Endothelial cell of umbilical vein (primary cell): ENCODE results near the gene UST. TPM values are rescaled to one million over a fixed set of nuclear protein-coding genes. Genes with fewer than 3 reads are reported as not detected.

Experiments
- BruUV-seq: library from RNA; stranded (reverse); fragments of 400-500 nt; replicated peaks from 2 replicates; lab custom pipeline; 2021; lab: Mats Ljungman, UMichigan
- CTCF ChIA-PET: fragments of 300-600, 350-600 bp; sonication (Branson Sonifier 250); formaldehyde crosslinking; loops from one replicate; lab custom pipeline; 2021; ENCODE audit warnings: antibody characterized with exemption, inconsistent platforms; lab: Charles Lee
- POLR2A ChIA-PET: fragments of 300-600, 350-600 bp; sonication (Branson Sonifier 250); formaldehyde crosslinking; loops from one replicate; lab custom pipeline; 2021; ENCODE audit warnings: antibody characterized with exemption, inconsistent platforms; lab: Charles Lee
- DNase-seq: peaks from one replicate; pipeline ENCODE4 v3.0.0-alpha.2; 2011; ENCODE audit warnings: low read depth, low spot score
- FAIRE-seq: peaks from 2 replicates; lab custom pipeline; 2011; peaks lifted over from hg19 to GRCh38; lab: Jason Lieb, UNC
- H2AFZ ChIP-seq: 2 replicates; pipeline ENCODE4 v1.6.0; 2012; ENCODE audit warnings: low read depth, low read length, control low read depth, inconsistent platforms
- H3K27ac ChIP-seq: 2 replicates; pipeline ENCODE4 v1.5.1; 2011; ENCODE audit warnings: low read depth, mild to moderate bottlenecking, control low read depth, low read length, moderate library complexity; ENCODE audit not compliant: insufficient read depth
- H3K27me3 ChIP-seq, 2 experiments: 2 replicates each; pipeline versions ENCODE4 v1.6.0 to v1.6.1; 2011; ENCODE audit warnings: low read length in 2 of 2, mixed read lengths in 1 of 2; ENCODE audit not compliant: control insufficient read depth in 2 of 2, insufficient read depth in 2 of 2
- H3K36me3 ChIP-seq, 2 experiments: 2 replicates in 1 of 2; 3 replicates in 1 of 2; pipeline ENCODE4 v1.5.1; 2011; ENCODE audit warnings: low read length in 2 of 2, mild to moderate bottlenecking in 1 of 2, moderate library complexity in 1 of 2; ENCODE audit not compliant: control insufficient read depth in 2 of 2, insufficient read depth in 2 of 2; ENCODE audit errors: extremely low read depth in 1 of 2
- H3K4me1 ChIP-seq: 3 replicates; pipeline ENCODE4 v1.5.1; 2011; ENCODE audit warnings: mild to moderate bottlenecking, low read length; ENCODE audit not compliant: control insufficient read depth, insufficient read depth; ENCODE audit errors: extremely low read depth
- H3K4me2 ChIP-seq: 2 replicates; pipeline ENCODE4 v1.6.1; 2011; ENCODE audit warnings: low read length, control low read depth, mixed read lengths; ENCODE audit not compliant: insufficient read depth
- H3K4me3 ChIP-seq, 3 experiments: fragments of 200-600 bp in 1 of 3; sonication (generic), shearing (Covaris generic) in 1 of 3; replicated peaks in 1 of 3; 2 replicates each; pipeline ENCODE4 v1.5.1; 2011 to 2016; ENCODE audit warnings: control low read depth in 3 of 3, low read length in 3 of 3, mild to moderate bottlenecking in 2 of 3, inconsistent platforms in 1 of 3, low read depth in 1 of 3, moderate library complexity in 1 of 3; ENCODE audit not compliant: insufficient read depth in 1 of 3
- H3K79me2 ChIP-seq: 2 replicates; pipeline ENCODE4 v1.6.0; 2012; ENCODE audit warnings: low read length, inconsistent platforms; ENCODE audit not compliant: control insufficient read depth, insufficient read depth
- H3K9ac ChIP-seq: replicated peaks from 2 replicates; pipeline ENCODE3; 2011; ENCODE audit warnings: low read length, control low read depth; ENCODE audit not compliant: insufficient read depth; ENCODE audit errors: extremely low read depth
- H3K9me1 ChIP-seq: replicated peaks from 3 replicates; pipeline ENCODE4 v1.6.0; 2011; ENCODE audit warnings: mild to moderate bottlenecking, low read length; ENCODE audit not compliant: control insufficient read depth, insufficient read depth; ENCODE audit errors: extremely low read depth
- H3K9me3 ChIP-seq: replicated peaks from 2 replicates; pipeline ENCODE4 v1.5.1; 2012; ENCODE audit warnings: low read length, inconsistent platforms; ENCODE audit not compliant: control insufficient read depth, insufficient read depth
- H4K20me1 ChIP-seq: replicated peaks from 2 replicates; pipeline ENCODE3; 2011; ENCODE audit warnings: mild to moderate bottlenecking, low read length; ENCODE audit not compliant: control insufficient read depth, insufficient read depth; ENCODE audit errors: extremely low read depth
- CTCF ChIP-seq, 2 donors: IDR thresholded peaks; 1 replicate in 1 of 2; 2 replicates in 1 of 2; pipeline ENCODE4 v1.5.1; 2011; ENCODE audit warnings: low read length in 2 of 2, mild to moderate bottlenecking in 2 of 2, moderate library complexity in 2 of 2, control low read depth in 1 of 2, inconsistent platforms in 1 of 2, low read depth in 1 of 2; ENCODE audit not compliant: insufficient read depth in 1 of 2; ENCODE audit errors: extremely low read depth in 1 of 2
- GATA2 ChIP-seq: IDR thresholded peaks from 2 replicates; pipeline ENCODE4 v1.7.0; 2011; ENCODE audit warnings: low read depth, mild to moderate bottlenecking, moderate library complexity, mixed read lengths, low read length; ENCODE audit not compliant: insufficient read length, insufficient read depth
- POLR2A ChIP-seq: IDR thresholded peaks from 2 replicates; pipeline ENCODE4 v1.6.1; 2012; ENCODE audit warnings: low read depth, mild to moderate bottlenecking, control low read depth, low read length
- dilution Hi-C: fragments of 300-500 bp; cut with MboI; formaldehyde crosslinking; loops from one replicate; pipeline ENCODE4 v1.15.0; 2019; ENCODE audit warnings: low sequenced_read_pairs; ENCODE audit not compliant: extremely low pct_ligation_motif_present
- intact Hi-C: fragments of 100-400 bp; cut with micrococcal nuclease; formaldehyde crosslinking; loops from one replicate; pipeline ENCODE4 v1.10.0; 2022
- polyA plus RNA-seq, 4 experiments: library from polyadenylated mRNA; depleted of rRNA in 3 of 4; stranded (reverse) in 3 of 4; unstranded in 1 of 4; fragments of >200 nt; gene quantifications; 2 replicates each; pipeline versions ENCODE4 v1.2.1 to v1.2.3, GENCODE V29; 2011 to 2012; ENCODE audit warnings: missing spikeins in 1 of 4
- total RNA-seq: library from RNA; stranded (reverse); gene quantifications from 2 replicates; pipeline ENCODE4 v1.2.3, GENCODE V29; 2021

Gene UST
- total and polyA plus RNA-seq, 2 donors (not counting 3 experiments of a cell fraction or from before 2014, with no cell fraction given) = 0.26 to 0.84 TPM

GRCh38 chr6:148760568-148761526 is 14.0 kb downstream of the UST start:
- BruUV-seq = no TSS peak
- Histone ChIP-seq H3K9me3 (no peaks in the 10 kb centered on the region), H3K27ac (no peak overlapping the region), H3K36me3 (no peaks in the 10 kb centered on the region), H2AFZ (no peak overlapping the region), H3K4me1 (no peaks in the 10 kb centered on the region), H3K4me2 (no peak overlapping the region), H3K27me3 (peaks cover 3 to 7% of the 10 kb centered on the region in 2 experiments), H4K20me1 (no peaks in the 10 kb centered on the region), H3K79me2 (no peaks in the 10 kb centered on the region), H3K4me3 (no peak overlapping the region), H3K9me1 (no peaks in the 10 kb centered on the region), H3K9ac (no peak overlapping the region)
- dilution Hi-C loops = no loop called here
- intact Hi-C loops = no loop called here
- ChIA-PET CTCF (no interaction called here), POLR2A (no interaction called here)
- TF ChIP-seq GATA2 = no peak
- no peak for TF ChIP-seq CTCF (IDR thresholded peaks at IDR 0.05; ENCODE audit: extremely low read depth in 1 of 2, insufficient read depth in 1 of 2, low read depth in 1 of 2, low read length in 2 of 2)
- no peak for DNase-seq
- FAIRE-seq = no peak

GRCh38 chr6:148761527-148762011 is 14.7 kb downstream of the UST start:
- no peaks in the 10 kb centered on the region for H3K9me3 ChIP-seq
- no peaks in the 10 kb centered on the region for H3K4me1 ChIP-seq
- CTCF ChIA-PET = no interaction called here
- H4K20me1 ChIP-seq = no peaks in the 10 kb centered on the region
- TF ChIP-seq POLR2A = no peak
- H3K9me1 ChIP-seq = no peaks in the 10 kb centered on the region
- H3K9ac ChIP-seq = no peak overlapping the region
- DNase-seq (no peak), FAIRE-seq (no peak)
- H3K36me3 ChIP-seq = no peaks in the 10 kb centered on the region
- H3K27me3 ChIP-seq = peaks cover 3 to 7% of the 10 kb centered on the region in 2 experiments
- no peak overlapping the region for H2AFZ ChIP-seq
- no peak overlapping the region for H3K27ac ChIP-seq
- dilution Hi-C loops (no loop called here), intact Hi-C loops (no loop called here)
- no peak overlapping the region for H3K4me2 ChIP-seq
- BruUV-seq = no TSS peak
- no peaks in the 10 kb centered on the region for H3K79me2 ChIP-seq
- no peak overlapping the region for H3K4me3 ChIP-seq
- POLR2A ChIA-PET = no interaction called here
